Gastrocnemius medialis (tissue), 4 donors: ENCODE measurements around the gene SEC23A. TPM values are rescaled to one million over a fixed set of nuclear protein-coding genes. Genes with fewer than 3 reads are reported as not detected.
A peak's percentile ranks its signal among the peaks of the same experiment; 100 is the strongest.
"Not testable (repeated sequence)": the region's sequence is repeated elsewhere in the genome, so short reads cannot be mapped to it uniquely, and the experiment has no call there.

ENCODE experiments used
- ATAC-seq, 2 donors: fragments of 150-250 bp; one replicate each; pipeline ENCODE4 v1.9.1; 2016
- DNase-seq, 2 donors: peaks; one replicate each; pipeline ENCODE4 v3.0.0-alpha.2; 2019
- H3K27ac ChIP-seq, 4 donors: fragments of 200-600 bp; sonication (generic); 1 replicate in 1 of 4; 2 replicates in 3 of 4; pipeline ENCODE4 v1.5.1; 2016 to 2018; ENCODE audit warnings: mild to moderate bottlenecking in 2 of 4, moderate library complexity in 1 of 4
- H3K27me3 ChIP-seq, 3 donors: fragments of 200-600 bp; sonication (generic) in 2 of 3; 1 replicate in 1 of 3; 2 replicates in 2 of 3; pipeline versions ENCODE4 v1.5.1 to v1.6.0; 2016 to 2019; ENCODE audit warnings: mild to moderate bottlenecking in 1 of 3, moderate library complexity in 1 of 3
- H3K36me3 ChIP-seq, 2 donors: fragments of 200-600 bp; sonication (generic) in 1 of 2; one replicate each; pipeline ENCODE4 v1.5.1; 2017 to 2018
- H3K4me1 ChIP-seq, 2 donors: fragments of 200-600 bp; sonication (generic) in 1 of 2; one replicate each; pipeline ENCODE4 v1.5.1; 2016 to 2017; ENCODE audit warnings: mild to moderate bottlenecking in 2 of 2
- H3K4me3 ChIP-seq, 4 donors: fragments of 200-600 bp; sonication (generic) in 3 of 4; 1 replicate in 1 of 4; 2 replicates in 3 of 4; pipeline ENCODE4 v1.5.1; 2016 to 2019; ENCODE audit warnings: mild to moderate bottlenecking in 2 of 4
- H3K9me3 ChIP-seq, 3 donors: fragments of 200-600 bp; sonication (generic) in 2 of 3; 1 replicate in 1 of 3; 2 replicates in 2 of 3; pipeline ENCODE4 v1.5.1; 2016 to 2019
- CTCF ChIP-seq, 5 experiments: fragments of 450-650 bp in 3 of 5; fragments of 200-600 bp in 2 of 5; sonication (generic) in 2 of 5; IDR thresholded peaks in 4 of 5; conservative IDR thresholded peaks in 1 of 5; 1 replicate in 4 of 5; 2 replicates in 1 of 5; pipeline ENCODE4 v1.5.1; 2016 to 2019; ENCODE audit warnings: antibody characterized with exemption in 5 of 5, mild to moderate bottlenecking in 3 of 5, moderate library complexity in 3 of 5
- POLR2A ChIP-seq, 2 donors: fragments of 450-650 bp; IDR thresholded peaks; one replicate each; pipeline ENCODE4 v1.6.1; 2017; ENCODE audit warnings: antibody characterized with exemption in 2 of 2, mild to moderate bottlenecking in 2 of 2, moderate library complexity in 2 of 2
- in situ Hi-C, 4 donors: fragments of 200-750 bp; cut with MboI; loops; one replicate each; pipeline versions ENCODE4 v1.15.0 to v1.8.0; 2017; ENCODE audit warnings: low sequenced_read_pairs in 4 of 4
- intact Hi-C: fragments of 100-400 bp; cut with DNase I; formaldehyde crosslinking; loops from one replicate; pipeline ENCODE4 v1.15.1; 2023; ENCODE audit warnings: low total_unique reads
- total RNA-seq, 4 donors: library from RNA; depleted of rRNA; stranded (reverse); fragments of >200 nt; gene quantifications; one replicate each; pipeline versions ENCODE4 v1.1.0 to v1.2.3, GENCODE V29; 2016

Gene SEC23A
- total RNA-seq, 4 donors from 2014 or later = 79.9 to 183 (median 93.9) TPM

GRCh38 chr14:39113685-39114072 lies 10.6 kb upstream of the SEC23A start:
- TF ChIP-seq POLR2A (IDR thresholded peaks at IDR 0.05) (no peak), CTCF (IDR thresholded peaks at IDR 0.05 in 4 of 5, conservative IDR thresholded peaks at IDR 0.05 in 1 of 5) (no peak)
- in situ Hi-C loops = loop anchor here in 2 of 4 donors (5.0 to 10.0 kb wide), 2 partner anchors 59 to 61 kb away; partner anchors contain the start of genes TRAPPC6B (in 2 of the 2) and PNN (in 1 of the 2)
- intact Hi-C loops = loop anchor here (1.0 to 2.0 kb wide), 2 partner anchors 10 to 57 kb away; partner anchors contain the start of genes SEC23A and TRAPPC6B

GRCh38 chr14:39109893-39110715 lies 7.1 kb upstream of the SEC23A start:
- TF ChIP-seq CTCF (IDR thresholded peaks at IDR 0.05 in 4 of 5, conservative IDR thresholded peaks at IDR 0.05 in 1 of 5) (no peak), POLR2A (IDR thresholded peaks at IDR 0.05) (no peak)
- intact Hi-C loops = no loop called here
- in situ Hi-C loops = loop anchor here in 2 of 4 donors (5.0 to 10.0 kb wide), 2 partner anchors 62 to 65 kb away; partner anchors contain the start of genes TRAPPC6B (in 2 of the 2) and PNN (in 1 of the 2)

More at GRCh38 chr14:39113685-39114072, 10.6 kb upstream of the SEC23A start:
- Histone ChIP-seq H3K27me3 (no peaks in the 10 kb centered on the region), H3K27ac (peak overlapping the region; percentile 76 to 81 (median 78)), H3K9me3 (no peaks in the 10 kb centered on the region), H3K4me3 (peak overlapping the region; percentile 71 to 93 (median 76)), H3K36me3 (peaks cover 0 to 9% of the 10 kb centered on the region in 2 donors), H3K4me1 (peaks cover 11 to 13% of the 10 kb centered on the region in 2 donors)
- DNase-seq (no peak), ATAC-seq (no peak)

GRCh38 chr14:39108791-39109190 lies 5.8 kb upstream of the SEC23A start:
- no peak for TF ChIP-seq POLR2A (IDR thresholded peaks at IDR 0.05)
- no peak for TF ChIP-seq CTCF (IDR thresholded peaks at IDR 0.05 in 4 of 5, conservative IDR thresholded peaks at IDR 0.05 in 1 of 5)
- intact Hi-C loops (no loop called here), in situ Hi-C loops (no loop called here)
- Histone ChIP-seq H3K9me3 (no peaks in the 10 kb centered on the region), H3K36me3 (no peaks in the 10 kb centered on the region), H3K4me1 (peaks cover 8 to 11% of the 10 kb centered on the region in 2 donors), H3K27ac (no peak overlapping the region), H3K4me3 (no peak overlapping the region), H3K27me3 (no peaks in the 10 kb centered on the region)
- ATAC-seq (no peak), DNase-seq (no peak)

More at GRCh38 chr14:39109893-39110715, 7.1 kb upstream of the SEC23A start:
- ATAC-seq (no peak), DNase-seq (no peak)
- Histone ChIP-seq H3K9me3 (no peaks in the 10 kb centered on the region), H3K27ac (no peak overlapping the region), H3K4me3 (no peak overlapping the region), H3K4me1 (peaks cover 10 to 12% of the 10 kb centered on the region in 2 donors), H3K36me3 (no peaks in the 10 kb centered on the region), H3K27me3 (no peaks in the 10 kb centered on the region)

GRCh38 chr14:39107591-39107996 lies 4.6 kb upstream of the SEC23A start:
- DNase-seq (no peak), ATAC-seq (no peak)
- Histone ChIP-seq H3K9me3 (no peaks in the 10 kb centered on the region), H3K4me3 (no peak overlapping the region), H3K36me3 (no peaks in the 10 kb centered on the region), H3K27ac (no peak overlapping the region), H3K4me1 (peaks cover 6 to 8% of the 10 kb centered on the region in 2 donors), H3K27me3 (no peaks in the 10 kb centered on the region)
- intact Hi-C loops = no loop called here
- in situ Hi-C loops = no loop called here
- TF ChIP-seq POLR2A (IDR thresholded peaks at IDR 0.05) (no peak), CTCF (IDR thresholded peaks at IDR 0.05 in 4 of 5, conservative IDR thresholded peaks at IDR 0.05 in 1 of 5) (peak in 1 of 5 experiments; percentile 14)

- Histone ChIP-seq H3K4me3 (peak overlapping the region; percentile 69 to 88 (median 77)), H3K27ac (peak overlapping the region; percentile 84 to 97 (median 95)), H3K4me1 (peaks cover 6 to 23% of the 10 kb centered on the region in 2 donors)
- DNase-seq, ATAC-seq, H3K36me3 ChIP-seq, H3K27me3 ChIP-seq, H3K9me3 ChIP-seq, in situ Hi-C loops, intact Hi-C loops: not testable (repeated sequence)
These were observed 1.2 kb upstream of the SEC23A start for GRCh38 chr14:39104078-39104801.
